Measurements from ENCODE around the gene KDSR. TPM values are rescaled to one million over a fixed set of nuclear protein-coding genes. Genes with fewer than 3 reads are reported as not detected.

The KDSR gene, protein sequence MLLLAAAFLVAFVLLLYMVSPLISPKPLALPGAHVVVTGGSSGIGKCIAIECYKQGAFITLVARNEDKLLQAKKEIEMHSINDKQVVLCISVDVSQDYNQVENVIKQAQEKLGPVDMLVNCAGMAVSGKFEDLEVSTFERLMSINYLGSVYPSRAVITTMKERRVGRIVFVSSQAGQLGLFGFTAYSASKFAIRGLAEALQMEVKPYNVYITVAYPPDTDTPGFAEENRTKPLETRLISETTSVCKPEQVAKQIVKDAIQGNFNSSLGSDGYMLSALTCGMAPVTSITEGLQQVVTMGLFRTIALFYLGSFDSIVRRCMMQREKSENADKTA
- 29.8 and 30.7 TPM in 2 replicates for total RNA-seq (2014; rRNA removed; shearing (Covaris generic))
- polyA plus RNA-seq (2014; cell fraction: nucleus; rRNA removed): 32.4 and 39.0 TPM in 2 replicates

GRCh38 chr18:63367053-63367953 lies at the start of gene KDSR:
TSS of gene KDSR (minus strand) at chr18:63367206. CDS start at chr18:63367118, 88 bp downstream.
- DNase-seq (ENCODE audit: extremely low read depth, low read depth): peak; percentile 95

DNA sequence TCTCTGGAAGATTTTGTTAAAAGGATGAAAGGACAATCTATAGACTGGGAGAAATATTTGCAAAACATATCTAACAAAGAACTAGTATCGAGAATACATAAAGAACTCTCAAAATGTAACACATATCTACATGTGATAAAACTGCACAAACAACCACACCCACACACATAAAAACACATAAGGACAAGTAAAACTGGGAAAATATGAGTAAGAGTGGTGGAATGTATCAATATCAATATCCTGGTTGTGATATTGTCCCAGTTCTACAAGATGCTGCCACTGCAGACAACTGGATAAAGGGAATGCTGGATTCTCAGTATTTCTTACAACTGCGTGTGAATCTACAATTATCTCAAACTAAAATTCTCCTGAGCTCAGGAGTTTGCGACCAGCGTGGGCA lies 45.9 kb upstream of the KDSR start:
- DNase-seq (ENCODE audit: extremely low read depth, low read depth): no peak

GRCh38 chr18:63410792-63411191 lies 43.8 kb upstream of the KDSR start:
- no peak for DNase-seq (ENCODE audit: extremely low read depth, low read depth)

- no peak for DNase-seq (ENCODE audit: extremely low read depth, low read depth)
These were observed 42.3 kb upstream of the KDSR start for GRCh38 chr18:63409301-63409700.

- no peak for DNase-seq (ENCODE audit: extremely low read depth, low read depth)
These were observed 40.7 kb upstream of the KDSR start for GRCh38 chr18:63407734-63408133.

GRCh38 chr18:63405986-63406385 lies 39.0 kb upstream of the KDSR start:
- DNase-seq (ENCODE audit: extremely low read depth, low read depth): no peak

GRCh38 chr18:63402246-63403162 lies 35.5 kb upstream of the KDSR start:
- no peak for DNase-seq (ENCODE audit: extremely low read depth, low read depth)

DNA sequence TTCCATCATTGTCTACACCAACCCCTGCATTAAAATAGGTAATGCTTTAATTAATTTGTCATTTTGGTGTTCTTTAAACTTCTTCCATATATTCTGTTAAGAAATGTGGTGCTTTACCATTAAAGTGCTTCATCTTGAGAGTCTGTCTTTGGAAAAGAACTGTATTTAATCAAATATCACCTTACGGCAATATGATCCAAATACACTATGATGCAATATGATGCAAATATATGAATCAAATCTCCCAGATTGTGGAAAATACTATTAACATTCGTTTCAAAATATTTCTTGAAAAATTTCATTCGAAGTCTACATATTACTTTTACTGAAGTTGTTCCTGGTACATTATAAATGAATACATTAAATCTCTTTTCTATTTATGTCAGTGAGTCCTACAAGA lies 32.3 kb upstream of the KDSR start:
- no peak for DNase-seq (ENCODE audit: extremely low read depth, low read depth)

DNA sequence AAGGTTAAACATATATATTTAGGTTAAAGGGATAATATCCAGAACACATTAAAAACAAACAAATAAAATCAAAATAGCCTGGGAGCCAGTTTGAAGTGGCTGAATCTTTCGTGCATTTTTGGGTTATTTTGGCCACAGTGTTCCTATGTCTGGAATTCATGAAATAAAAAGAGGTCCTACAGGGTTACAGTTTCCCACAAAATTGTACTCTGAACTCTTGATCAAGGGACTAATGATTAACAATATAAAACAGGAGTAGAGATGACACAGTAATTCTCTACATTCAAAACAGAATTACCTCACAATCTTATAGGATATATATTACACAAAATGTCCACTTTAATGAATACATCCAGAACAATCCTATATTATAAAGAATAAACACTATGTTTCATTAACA lies 30.3 kb upstream of the KDSR start:
- no peak for DNase-seq (ENCODE audit: extremely low read depth, low read depth)

GRCh38 chr18:63395503-63395902 lies 28.5 kb upstream of the KDSR start:
- no peak for DNase-seq (ENCODE audit: extremely low read depth, low read depth)

- no peak for DNase-seq (ENCODE audit: extremely low read depth, low read depth)
These were observed 27.9 kb upstream of the KDSR start for GRCh38 chr18:63394954-63395353.

DNA sequence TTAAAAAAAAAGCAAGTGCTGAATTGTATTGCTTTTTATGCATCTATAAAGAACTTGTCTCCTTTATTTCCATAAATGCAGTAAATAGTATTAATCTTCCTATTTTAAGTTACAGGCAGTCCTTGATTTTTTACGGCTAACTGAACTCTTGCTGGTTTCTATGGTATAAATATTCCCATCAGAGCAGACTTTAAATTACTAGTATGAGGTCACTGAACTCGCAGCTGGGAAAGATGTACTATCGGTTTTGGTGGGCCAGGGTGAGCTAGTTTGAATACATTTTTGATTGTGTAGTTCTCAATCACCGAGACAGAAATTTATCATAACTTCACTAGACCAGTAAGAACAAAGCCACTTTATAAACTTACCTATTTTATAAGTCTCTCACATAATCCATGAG lies 20.9 kb upstream of the KDSR start:
- DNase-seq (ENCODE audit: extremely low read depth, low read depth): no peak

- DNase-seq (ENCODE audit: extremely low read depth, low read depth): no peak
These were observed 15.8 kb upstream of the KDSR start for GRCh38 chr18:63382843-63383242.

DNA sequence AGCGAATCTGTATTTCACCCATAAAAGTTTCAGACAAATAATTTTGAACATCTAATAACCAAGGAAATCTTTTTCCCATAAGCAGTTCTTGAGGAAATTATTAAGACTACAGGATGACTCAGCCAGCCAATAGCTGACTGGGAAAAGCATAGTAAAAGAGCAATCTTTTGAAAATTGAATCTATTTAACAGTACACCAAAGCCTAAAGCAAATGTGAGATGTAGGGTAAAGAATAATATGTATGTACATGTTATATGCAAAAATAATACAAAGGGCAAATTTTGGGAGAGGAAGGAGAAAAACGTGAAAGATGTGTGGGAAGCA lies 12.6 kb upstream of the KDSR start:
- DNase-seq (ENCODE audit: extremely low read depth, low read depth): no peak

GRCh38 chr18:63378919-63379638 lies 12.1 kb upstream of the KDSR start:
- no peak for DNase-seq (ENCODE audit: extremely low read depth, low read depth)

GRCh38 chr18:63377275-63377980 lies 10.4 kb upstream of the KDSR start:
- no peak for DNase-seq (ENCODE audit: extremely low read depth, low read depth)

DNA sequence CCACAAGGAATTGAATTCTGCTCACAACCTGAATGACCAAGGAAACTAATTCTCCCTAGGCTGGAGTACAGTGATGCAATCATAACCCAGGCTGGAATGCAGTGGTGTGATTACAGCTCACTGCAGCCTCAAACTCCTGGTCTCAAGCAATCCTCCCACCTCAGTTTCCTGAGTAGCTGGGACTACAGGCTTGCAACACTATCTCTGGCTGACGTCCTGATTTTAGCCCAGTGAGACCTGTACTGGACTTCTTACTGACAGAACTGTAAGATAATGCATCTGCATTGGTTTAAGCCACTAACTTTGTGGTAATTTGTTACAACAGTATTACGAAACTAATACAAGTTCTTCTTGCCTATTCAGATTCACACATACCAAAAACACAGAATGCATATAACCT lies 9.5 kb upstream of the KDSR start:
- DNase-seq (ENCODE audit: extremely low read depth, low read depth): no peak

- DNase-seq (ENCODE audit: extremely low read depth, low read depth): no peak
These were observed 7.5 kb upstream of the KDSR start for GRCh38 chr18:63374540-63374939.

DNA sequence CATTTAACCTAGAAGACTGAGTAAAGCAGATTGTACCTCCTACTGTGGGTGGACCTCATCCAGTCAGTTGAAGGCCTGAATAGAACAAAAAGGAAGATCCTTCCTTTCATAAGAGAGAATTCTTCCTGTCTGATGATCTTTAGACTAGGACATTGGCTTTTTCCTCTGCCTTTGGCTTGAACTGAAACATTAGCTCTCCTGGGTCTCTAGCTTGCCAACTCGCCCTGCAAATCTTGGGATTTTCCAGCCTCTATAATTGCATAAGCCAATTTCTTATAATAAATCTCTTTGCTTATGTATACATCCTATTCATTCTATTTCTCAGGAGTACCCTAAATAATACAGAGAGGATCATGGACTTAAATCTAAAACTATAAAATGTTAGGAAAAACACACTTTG lies 6.2 kb upstream of the KDSR start:
- DNase-seq (ENCODE audit: extremely low read depth, low read depth): no peak

- DNase-seq (ENCODE audit: extremely low read depth, low read depth): no peak
These were observed 1.6 kb upstream of the KDSR start for GRCh38 chr18:63368611-63369010.

All from NCI-H460 (cell line).